GM19238 (cell line): Measurements from ENCODE around the gene BCL11B.

ENCODE experiments used
- DNase-seq: peaks from one replicate; pipeline ENCODE4 v3.0.0; 2011; ENCODE audit warnings: low spot score; ENCODE audit not compliant: insufficient read length

Gene BCL11B

GRCh38 chr14:99271951-99272631 lies at the start of gene BCL11B:
Gene BCL11B, minus strand, starts transcription at chr14:99272197. Its CDS starts 979 bp downstream, at chr14:99271218.
- no peak for DNase-seq

DNA sequence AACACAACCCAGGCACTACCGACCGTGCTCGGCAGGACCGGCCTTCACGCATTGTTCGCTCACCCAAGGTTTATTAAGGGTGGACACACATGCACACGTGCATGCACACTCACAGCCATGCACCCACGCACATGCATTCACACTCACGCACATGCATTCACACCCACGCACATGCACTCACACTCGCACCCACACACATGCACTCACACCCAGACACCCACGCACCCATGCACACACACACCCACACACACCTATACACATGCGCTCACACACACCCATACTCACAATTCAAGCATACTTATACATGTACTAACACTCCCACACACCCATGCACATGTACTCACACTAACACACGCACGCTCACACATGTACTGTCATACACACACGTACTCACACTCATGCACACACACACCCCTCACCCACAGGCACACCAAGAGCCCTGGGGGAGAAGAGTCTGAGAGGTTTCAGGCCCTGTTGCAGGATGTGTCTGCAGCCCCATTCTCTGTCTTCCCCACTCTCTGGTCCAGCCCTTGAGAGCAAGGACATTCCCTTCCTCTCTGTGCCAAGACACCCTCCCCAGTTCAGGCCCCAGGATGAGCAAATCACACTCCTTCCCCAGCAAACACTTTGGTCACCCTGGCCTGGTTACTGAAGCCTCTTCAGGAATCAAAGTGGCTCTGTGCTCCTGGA lies 49.4 kb upstream of the BCL11B start:
- no peak for DNase-seq

DNA sequence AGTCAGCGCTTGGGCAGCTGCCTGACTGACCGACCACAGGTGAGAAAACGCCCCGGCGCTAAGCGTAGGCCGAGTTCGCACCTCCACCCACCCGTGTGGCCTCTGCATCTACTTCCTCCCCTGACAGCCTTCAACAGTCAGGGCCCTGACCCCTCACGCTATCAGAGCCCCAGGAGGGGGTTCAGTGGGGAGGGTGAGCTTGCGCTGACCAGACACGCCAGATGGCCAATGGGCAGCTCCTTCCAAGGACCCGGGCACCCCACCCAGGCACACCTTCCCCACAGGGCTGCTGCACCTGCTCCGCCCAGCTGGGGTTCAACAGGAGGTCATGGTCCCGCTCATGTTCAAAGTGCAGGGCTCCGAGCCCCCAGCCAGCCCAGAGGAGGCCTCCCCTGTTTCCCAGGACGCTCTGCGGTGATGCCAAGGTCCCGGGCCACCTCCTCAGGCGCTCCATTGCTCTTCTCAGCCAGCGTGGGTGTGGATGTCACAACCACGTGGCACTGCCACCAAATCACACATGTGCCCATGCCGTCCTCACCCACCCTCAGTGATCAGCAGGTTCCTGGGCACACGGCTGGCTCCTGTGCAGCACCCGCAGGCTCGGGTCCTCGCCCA lies 48.7 kb upstream of the BCL11B start:
- DNase-seq, result no peak

DNA sequence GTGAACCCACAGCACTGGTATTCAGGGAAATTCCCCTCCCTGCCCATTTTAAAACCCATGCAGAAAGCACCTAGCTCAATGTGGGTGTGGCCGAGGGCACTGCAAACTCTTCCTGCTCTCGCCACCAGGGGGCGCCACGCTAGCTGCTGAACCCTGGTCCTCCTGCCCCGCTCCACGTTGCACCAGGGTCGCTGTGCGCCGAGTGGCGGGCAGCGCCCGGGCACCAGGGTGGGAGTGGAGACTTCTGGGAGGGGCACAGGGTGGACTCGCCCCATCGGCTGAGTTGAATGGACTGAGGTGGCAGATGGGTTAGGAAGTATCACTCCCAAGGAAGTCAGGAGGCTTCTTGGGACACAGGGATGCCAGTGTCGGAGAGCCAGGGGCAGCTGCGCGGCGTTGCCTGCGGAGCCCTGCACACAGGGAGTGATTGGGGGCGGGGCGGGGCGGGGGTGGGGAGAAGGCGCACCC lies 48.1 kb upstream of the BCL11B start:
- peak; percentile 53 for DNase-seq

DNA sequence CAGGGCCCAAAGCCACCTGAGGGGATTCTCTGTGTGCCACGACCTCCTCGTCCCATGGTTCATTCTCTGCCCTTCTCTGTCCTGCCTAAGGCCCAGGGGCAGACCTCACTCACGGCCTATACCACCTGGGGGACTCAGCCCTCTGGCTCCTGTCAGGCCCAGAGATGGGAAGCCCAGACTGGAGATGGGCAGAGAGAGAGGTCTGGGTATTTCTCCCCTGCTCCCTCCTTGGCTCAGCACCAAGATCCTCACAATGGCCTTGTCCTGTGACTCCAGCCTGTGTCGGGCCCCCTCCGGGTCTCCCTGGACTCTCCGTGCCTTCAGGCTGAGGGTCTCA lies 46.9 kb upstream of the BCL11B start:
- no peak for DNase-seq

DNA sequence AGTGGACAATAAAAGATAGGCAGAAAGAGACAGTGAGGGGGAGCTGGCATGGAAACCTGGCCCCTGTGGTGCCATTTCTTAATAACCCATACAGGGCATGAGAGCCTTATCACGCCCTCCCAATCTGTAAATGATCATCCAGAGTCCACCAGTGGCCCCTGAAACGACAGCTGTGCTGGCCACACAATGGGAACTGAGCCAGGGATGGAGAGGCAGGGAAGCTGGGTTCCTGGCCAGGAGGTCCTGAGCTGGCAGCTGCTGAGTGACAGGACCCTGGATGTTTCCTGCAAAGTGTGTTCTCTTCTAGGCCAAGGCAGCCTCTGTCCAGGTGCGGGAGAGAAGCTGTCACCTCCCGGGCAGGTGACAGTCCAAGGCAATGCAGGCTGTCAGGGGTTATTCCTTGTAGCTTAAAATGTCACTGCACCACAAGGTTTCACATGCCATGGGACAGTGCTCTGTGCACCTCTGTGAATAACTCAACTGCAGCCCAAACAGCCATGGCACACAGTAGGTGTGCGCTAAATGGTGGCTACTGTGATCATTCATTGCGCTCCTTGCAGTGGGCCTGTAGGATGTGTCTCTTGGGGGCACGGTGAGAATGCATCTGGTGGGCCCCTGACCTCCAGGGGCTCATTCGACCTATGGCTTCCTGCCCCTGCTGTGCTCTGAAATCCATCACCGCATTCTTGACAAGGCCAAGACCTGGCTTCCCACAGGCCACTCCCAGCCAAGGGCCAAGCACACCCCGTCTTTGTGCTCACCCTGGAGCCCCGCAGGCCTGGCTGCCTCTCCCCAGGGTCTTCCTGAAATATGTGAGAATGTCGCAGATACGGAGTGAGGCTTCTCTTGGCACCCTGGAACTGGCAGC lies 46.3 kb upstream of the BCL11B start:
- no peak for DNase-seq

DNA sequence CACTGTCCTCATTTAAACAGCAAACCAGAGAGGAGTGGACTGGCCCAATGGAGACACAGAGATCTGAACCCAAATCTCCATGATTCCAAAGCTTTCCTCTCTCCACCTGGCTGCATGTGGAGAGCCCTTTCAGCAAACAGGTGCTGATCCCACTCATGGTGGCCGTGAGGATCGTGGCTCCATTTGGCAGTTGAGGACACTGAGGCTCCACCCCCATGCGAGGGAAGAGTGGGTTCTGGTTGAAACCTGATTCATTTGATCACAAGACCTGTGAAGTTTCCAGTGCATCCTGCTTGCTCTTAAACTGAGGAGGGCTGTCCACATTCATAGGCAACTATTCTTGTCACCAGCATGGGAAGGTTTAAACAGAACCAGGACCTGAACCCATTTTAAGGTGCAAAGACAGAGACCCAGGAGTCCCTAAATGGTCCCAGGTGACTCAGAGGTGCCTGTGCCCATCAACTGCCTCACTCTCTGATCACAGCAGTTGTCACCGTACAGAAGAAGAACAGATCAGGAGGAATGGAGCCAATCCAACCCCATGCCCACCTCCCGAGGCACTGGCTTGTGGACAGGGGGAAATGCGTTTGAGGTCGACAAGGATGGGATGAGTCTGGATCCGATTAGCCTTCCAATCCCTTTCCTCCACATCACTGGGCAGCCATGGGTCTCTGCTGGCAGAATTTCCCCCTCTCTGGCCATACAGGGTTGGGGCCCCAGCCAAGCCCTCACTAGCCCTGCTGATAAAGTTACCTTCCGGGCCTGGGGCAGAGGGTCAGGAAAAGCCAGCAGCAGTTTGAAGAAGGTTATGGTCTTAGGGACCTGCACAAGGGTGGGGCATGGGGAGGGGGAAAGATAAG lies 45.5 kb upstream of the BCL11B start:
- no peak for DNase-seq

- DNase-seq, result no peak
Measured at GRCh38 chr14:99316281-99317163, 44.5 kb upstream of the BCL11B start.

DNA sequence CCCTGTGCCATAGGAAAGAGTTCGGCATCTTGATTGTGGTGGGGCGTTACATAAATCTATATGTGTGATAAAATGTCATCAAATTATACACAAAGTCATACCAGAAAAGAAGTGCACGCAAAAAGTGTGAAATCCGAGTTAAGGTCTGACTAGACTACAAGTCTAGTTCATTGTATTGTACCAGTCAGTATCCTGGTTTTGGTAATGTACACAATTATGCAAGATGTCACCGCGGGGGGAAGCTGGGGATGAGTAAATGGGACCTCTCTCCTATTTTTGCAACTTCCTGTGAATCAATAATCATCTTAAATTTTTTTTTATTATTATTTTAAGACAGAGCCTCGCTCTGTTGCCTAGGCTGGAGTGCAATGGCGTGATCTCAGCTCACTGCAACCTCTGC lies 43.2 kb upstream of the BCL11B start:
- DNase-seq, result no peak

GRCh38 chr14:99314623-99315022 lies 42.6 kb upstream of the BCL11B start:
- no peak for DNase-seq

GRCh38 chr14:99313234-99313633 lies 41.2 kb upstream of the BCL11B start:
- no peak for DNase-seq

GRCh38 chr14:99312106-99312505 lies 40.1 kb upstream of the BCL11B start:
- DNase-seq, result no peak

DNA sequence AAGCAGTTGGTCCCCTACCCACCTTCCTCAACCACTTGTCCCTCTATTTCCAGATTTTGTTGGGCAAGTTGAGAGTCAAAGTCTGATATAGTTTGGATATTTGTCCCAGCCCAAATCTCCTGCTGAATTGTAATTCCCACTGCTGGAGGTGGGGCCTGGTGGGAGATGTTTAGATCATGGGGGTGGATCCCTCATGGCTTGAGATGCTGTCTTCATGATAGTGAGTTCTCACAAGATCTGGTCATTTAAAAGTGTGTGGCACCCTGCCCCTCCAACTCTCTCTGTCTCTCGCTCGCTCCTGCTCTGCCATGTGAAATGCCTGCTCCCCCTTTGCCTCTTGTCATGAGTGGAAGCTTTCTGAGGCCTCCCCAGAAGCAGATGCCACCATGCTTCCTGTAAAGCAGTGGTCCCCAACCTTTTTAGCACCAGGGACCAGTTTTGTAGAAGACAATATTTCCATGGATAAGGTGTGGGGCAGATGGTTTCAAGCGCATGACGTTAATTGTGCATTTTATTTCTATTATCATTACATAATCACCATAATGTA lies 37.3 kb upstream of the BCL11B start:
- no peak for DNase-seq

- no peak for DNase-seq
Measured at GRCh38 chr14:99304208-99304607, 32.2 kb upstream of the BCL11B start.

DNA sequence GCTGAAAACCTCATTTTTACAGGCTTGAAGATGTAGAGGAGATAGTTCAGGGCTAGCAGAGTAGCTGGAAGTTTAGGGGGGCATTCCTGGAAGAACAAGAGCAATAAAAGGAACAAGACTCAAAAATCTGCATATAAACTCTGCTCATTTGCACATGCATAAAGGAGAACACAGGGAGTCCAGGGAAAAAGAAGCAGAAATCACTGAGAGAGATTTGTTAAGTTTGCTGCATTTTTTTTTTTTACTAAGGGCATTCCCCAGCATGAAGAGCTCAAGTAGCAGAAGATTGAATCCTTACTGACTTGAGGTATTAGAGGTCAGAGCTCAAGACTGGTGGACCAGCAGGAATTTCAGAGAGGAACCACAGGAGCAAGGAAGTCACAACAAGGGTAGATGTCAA lies 28.2 kb upstream of the BCL11B start:
- no peak for DNase-seq

DNA sequence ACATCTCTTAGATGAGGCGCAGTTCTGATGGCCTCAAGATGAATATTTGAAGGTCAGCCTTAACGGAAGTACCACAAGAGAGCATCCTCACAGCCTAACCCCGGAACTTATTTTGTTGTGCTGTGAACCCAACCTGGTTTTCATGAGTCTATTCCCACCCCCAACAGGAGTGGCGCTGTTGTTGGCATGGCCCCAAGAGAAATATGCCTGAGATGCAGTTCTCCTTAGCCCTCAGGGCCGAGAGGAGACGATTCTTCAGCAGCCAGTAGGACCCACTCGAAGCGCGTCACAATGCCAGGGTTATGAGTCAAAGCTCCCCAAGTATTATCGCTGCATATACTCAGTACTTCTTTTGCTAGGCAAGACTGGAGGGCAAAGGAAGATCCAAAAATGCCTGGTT lies 24.5 kb upstream of the BCL11B start:
- no peak for DNase-seq

DNA sequence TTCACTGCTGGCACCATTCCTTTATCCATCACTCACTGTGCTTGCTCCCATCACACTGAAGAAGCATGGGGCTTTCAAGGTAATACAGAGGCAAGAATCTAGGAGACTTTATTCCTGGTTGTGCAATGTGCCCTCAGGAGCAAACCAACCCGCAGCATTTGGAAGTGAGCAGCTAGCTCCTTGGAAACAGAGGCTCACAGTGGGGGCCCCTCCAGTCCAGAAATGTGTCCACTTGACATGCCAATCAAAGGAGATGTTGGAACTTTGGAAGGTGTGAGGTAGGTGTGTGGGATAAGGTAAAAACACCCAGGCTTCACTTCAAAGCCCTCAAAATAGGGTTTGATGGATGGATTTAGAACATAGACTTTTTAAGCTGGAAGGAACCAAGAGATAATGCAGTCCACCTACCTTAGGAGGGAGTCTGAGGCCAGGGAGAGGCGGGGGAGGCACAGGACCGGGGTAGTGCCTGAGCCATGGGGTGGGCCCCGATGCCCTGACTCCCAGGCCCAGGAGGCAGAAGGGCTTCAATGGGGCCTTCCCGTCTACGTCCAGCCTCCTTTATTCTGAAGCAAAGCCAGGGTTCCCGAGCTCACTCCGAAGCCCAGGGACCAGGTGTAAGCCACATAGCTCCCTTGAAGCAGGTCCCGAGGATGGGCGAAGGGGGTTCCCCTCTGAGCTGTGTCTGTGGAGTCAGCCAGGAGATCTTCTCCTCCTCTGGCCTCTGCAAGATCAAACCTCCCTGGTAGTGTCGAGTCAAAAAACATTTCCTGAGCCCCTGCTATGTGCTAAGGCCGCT lies 17.6 kb upstream of the BCL11B start:
- DNase-seq, result no peak

DNA sequence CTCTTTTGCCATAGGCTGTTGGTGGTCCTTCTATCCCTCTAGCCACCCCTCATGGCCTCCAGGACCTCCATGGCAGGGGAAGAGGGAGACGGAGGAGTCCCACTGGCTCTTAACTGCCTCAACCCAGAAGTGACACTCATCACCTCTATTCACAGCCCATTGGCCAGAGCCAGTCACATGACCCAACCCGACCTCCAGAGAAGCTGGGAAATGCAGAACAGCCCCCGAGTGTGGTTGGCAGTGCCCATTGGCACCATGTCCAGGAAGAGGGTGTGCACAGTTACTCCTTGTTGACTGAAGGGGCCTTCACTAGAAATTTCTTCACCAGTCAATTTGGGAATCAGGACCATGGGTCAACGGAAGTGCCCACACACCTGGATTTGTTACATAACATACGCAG lies 17.0 kb upstream of the BCL11B start:
- DNase-seq, result no peak
